IMR-90 (cell line): ENCODE data around the gene TMEM170A.

Experiments
- CEBPB ChIP-seq: IDR thresholded peaks from 2 replicates; pipeline ENCODE4 v1.6.1; 2012; ENCODE audit warnings: low read depth, low read length, improper control_type of control experiment
- FOS ChIP-seq: fragments of 150-350 bp; IDR thresholded peaks from 2 replicates; pipeline ENCODE4 v1.6.1; 2016; ENCODE audit warnings: low read depth, low read length
- MAFK ChIP-seq: IDR thresholded peaks from 2 replicates; pipeline ENCODE4 v1.6.1; 2012; ENCODE audit warnings: low read depth, low read length, improper control_type of control experiment
- MAZ ChIP-seq: IDR thresholded peaks from 2 replicates; pipeline ENCODE4 v1.6.1; 2012; ENCODE audit warnings: low read depth, mild to moderate bottlenecking, low read length, improper control_type of control experiment, moderate library complexity, borderline replicate concordance
- NFE2L2 ChIP-seq: fragments of 150-350 bp; IDR thresholded peaks from 2 replicates; pipeline ENCODE4 v1.6.1; 2016; ENCODE audit warnings: low read depth, mild to moderate bottlenecking, low read length
- POLR2A ChIP-seq: IDR thresholded peaks from 2 replicates; pipeline ENCODE4 v1.6.1; 2012; ENCODE audit warnings: mild to moderate bottlenecking, low read depth, low read length
- RAD21 ChIP-seq: IDR thresholded peaks from 2 replicates; pipeline ENCODE4 v1.6.1; 2012; ENCODE audit warnings: low read length, improper control_type of control experiment
- RFX5 ChIP-seq: IDR thresholded peaks from 2 replicates; pipeline ENCODE4 v1.8.0; 2012; ENCODE audit warnings: low read depth, mild to moderate bottlenecking, low read length, moderate library complexity
- TF ChIP-seq, protein P1 (sequence below): conservative IDR thresholded peaks from 2 replicates; pipeline ENCODE4 v1.5.1; 2012; ENCODE audit warnings: mild to moderate bottlenecking, low read depth, low read length, improper control_type of control experiment
- TF ChIP-seq, protein P2 (sequence below): fragments of 150-350 bp; IDR thresholded peaks from 2 replicates; pipeline ENCODE4 v1.6.1; 2017; ENCODE audit warnings: mild to moderate bottlenecking, antibody characterized with exemption, low read length, low read depth

DNA sequence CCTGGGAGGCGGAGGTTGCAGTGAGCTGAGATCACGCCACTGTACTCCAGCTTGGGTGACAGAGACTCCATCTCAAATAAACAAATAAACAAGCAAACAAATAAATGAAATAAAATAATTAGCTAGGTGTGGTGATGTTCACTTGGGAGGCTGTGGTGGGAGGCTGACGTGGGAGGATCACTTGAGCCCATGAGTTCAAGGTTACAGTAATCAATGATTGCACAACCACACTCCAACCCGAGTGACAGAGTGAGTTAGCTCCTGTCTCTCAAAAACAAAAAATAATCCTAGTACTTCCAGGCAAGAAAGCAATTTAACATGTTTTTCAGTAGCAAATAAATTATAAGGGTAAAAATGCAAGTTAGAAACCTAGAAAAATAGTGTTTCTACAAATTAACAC lies 57.5 kb downstream of the TMEM170A start:
- TF ChIP-seq, protein P1, sequence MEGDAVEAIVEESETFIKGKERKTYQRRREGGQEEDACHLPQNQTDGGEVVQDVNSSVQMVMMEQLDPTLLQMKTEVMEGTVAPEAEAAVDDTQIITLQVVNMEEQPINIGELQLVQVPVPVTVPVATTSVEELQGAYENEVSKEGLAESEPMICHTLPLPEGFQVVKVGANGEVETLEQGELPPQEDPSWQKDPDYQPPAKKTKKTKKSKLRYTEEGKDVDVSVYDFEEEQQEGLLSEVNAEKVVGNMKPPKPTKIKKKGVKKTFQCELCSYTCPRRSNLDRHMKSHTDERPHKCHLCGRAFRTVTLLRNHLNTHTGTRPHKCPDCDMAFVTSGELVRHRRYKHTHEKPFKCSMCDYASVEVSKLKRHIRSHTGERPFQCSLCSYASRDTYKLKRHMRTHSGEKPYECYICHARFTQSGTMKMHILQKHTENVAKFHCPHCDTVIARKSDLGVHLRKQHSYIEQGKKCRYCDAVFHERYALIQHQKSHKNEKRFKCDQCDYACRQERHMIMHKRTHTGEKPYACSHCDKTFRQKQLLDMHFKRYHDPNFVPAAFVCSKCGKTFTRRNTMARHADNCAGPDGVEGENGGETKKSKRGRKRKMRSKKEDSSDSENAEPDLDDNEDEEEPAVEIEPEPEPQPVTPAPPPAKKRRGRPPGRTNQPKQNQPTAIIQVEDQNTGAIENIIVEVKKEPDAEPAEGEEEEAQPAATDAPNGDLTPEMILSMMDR, result no peak
- no peak for TF ChIP-seq RAD21
- TF ChIP-seq POLR2A, result no peak
- TF ChIP-seq FOS, result no peak
- no peak for TF ChIP-seq MAFK
- TF ChIP-seq NFE2L2, result no peak
- no peak for TF ChIP-seq RFX5
- TF ChIP-seq MAZ, result no peak
- TF ChIP-seq CEBPB, result peak; percentile 57
- TF ChIP-seq, protein P2, sequence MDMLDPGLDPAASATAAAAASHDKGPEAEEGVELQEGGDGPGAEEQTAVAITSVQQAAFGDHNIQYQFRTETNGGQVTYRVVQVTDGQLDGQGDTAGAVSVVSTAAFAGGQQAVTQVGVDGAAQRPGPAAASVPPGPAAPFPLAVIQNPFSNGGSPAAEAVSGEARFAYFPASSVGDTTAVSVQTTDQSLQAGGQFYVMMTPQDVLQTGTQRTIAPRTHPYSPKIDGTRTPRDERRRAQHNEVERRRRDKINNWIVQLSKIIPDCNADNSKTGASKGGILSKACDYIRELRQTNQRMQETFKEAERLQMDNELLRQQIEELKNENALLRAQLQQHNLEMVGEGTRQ, result no peak
